ENCODE results near the gene PARD3B.

- TF ChIP-seq, protein P1, sequence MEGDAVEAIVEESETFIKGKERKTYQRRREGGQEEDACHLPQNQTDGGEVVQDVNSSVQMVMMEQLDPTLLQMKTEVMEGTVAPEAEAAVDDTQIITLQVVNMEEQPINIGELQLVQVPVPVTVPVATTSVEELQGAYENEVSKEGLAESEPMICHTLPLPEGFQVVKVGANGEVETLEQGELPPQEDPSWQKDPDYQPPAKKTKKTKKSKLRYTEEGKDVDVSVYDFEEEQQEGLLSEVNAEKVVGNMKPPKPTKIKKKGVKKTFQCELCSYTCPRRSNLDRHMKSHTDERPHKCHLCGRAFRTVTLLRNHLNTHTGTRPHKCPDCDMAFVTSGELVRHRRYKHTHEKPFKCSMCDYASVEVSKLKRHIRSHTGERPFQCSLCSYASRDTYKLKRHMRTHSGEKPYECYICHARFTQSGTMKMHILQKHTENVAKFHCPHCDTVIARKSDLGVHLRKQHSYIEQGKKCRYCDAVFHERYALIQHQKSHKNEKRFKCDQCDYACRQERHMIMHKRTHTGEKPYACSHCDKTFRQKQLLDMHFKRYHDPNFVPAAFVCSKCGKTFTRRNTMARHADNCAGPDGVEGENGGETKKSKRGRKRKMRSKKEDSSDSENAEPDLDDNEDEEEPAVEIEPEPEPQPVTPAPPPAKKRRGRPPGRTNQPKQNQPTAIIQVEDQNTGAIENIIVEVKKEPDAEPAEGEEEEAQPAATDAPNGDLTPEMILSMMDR (IDR thresholded peaks at IDR 0.05) = no peak
- no peak for TF ChIP-seq POLR2A (IDR thresholded peaks at IDR 0.05)
Observed at GRCh38 chr2:204972161-204972560, 426.9 kb downstream of the PARD3B start.

All from lower leg skin (tissue), 3 donors.